ENCODE results near the gene PYM1. TPM values are rescaled to one million over a fixed set of nuclear protein-coding genes. Genes with fewer than 3 reads are reported as not detected.
A peak's percentile ranks its signal among the peaks of the same experiment; 100 is the strongest.

PYM1 gene
- total RNA-seq, 1 experiment from 2014 or later: 58.9 TPM

- Histone ChIP-seq H2BK20ac (ENCODE audit: low read depth, low read length, poor library complexity, severe bottlenecking) (no peak overlapping the region), H4K8ac (replicated peaks; ENCODE audit: insufficient read length, low read depth, low read length) (no peak overlapping the region), H3K79me2 (ENCODE audit: insufficient read depth, low read length) (no peaks in the 10 kb centered on the region), H4K20me1 (ENCODE audit: control insufficient read depth, insufficient read depth, insufficient read length) (no peaks in the 10 kb centered on the region), H2BK12ac (ENCODE audit: insufficient read length, low read depth, low read length) (no peak overlapping the region), H2BK5ac (ENCODE audit: insufficient read length, low read length) (no peak overlapping the region), H3K79me1 (ENCODE audit: insufficient read depth, low read depth, low read length, poor library complexity, severe bottlenecking) (no peaks in the 10 kb centered on the region), H3K4me2 (ENCODE audit: insufficient read depth, insufficient read length, low read length) (no peak overlapping the region), H3T11ph (ENCODE audit: low read length) (no peak overlapping the region), H3K23me2 (ENCODE audit: insufficient read length, low read depth, low read length, poor library complexity, severe bottlenecking) (no peaks in the 10 kb centered on the region), H3K4me1 (ENCODE audit: insufficient read depth, low read length) (peaks cover 2% of the 10 kb centered on the region; the same call in 1 of the 2 replicates), H3K9ac (ENCODE audit: extremely low read depth, insufficient read length, low read length) (no peak overlapping the region), H4K91ac (ENCODE audit: insufficient read length, low read depth, low read length) (no peak overlapping the region), H2BK120ac (ENCODE audit: low read depth, low read length, poor library complexity, severe bottlenecking) (no peak overlapping the region), H3K23ac (ENCODE audit: insufficient read length, low read depth, low read length) (no peak overlapping the region), H3K14ac (ENCODE audit: insufficient read depth, low read length) (no peak overlapping the region), H2AFZ (ENCODE audit: low read length) (peak overlapping the region; percentile 17), H3K27ac (ENCODE audit: insufficient read length, low read depth, low read length) (no peak overlapping the region), H3K9me3 (ENCODE audit: control insufficient read depth, low read depth, low read length) (no peaks in the 10 kb centered on the region), H3K18ac (ENCODE audit: insufficient read length, low read depth, low read length) (no peak overlapping the region), H3K4ac (ENCODE audit: low read depth, low read length) (no peak overlapping the region), H2AK5ac (ENCODE audit: insufficient read length, low read length) (no peak overlapping the region), H3K56ac (ENCODE audit: insufficient read length, low read depth, low read length) (no peak overlapping the region), H2BK15ac (ENCODE audit: low read depth, low read length) (no peak overlapping the region), H4K5ac (ENCODE audit: insufficient read length, low read depth, low read length) (no peak overlapping the region), H3K27me3 (ENCODE audit: insufficient read depth, low read length) (no peaks in the 10 kb centered on the region)
- no CpG with 5 or more reads among the region's 4 CpGs for WGBS (ENCODE audit: extremely low coverage, insufficient read length, low lambda C conversion rate)
- TF ChIP-seq CTCF (conservative IDR thresholded peaks at IDR 0.05): no peak
- DNase-seq: no peak
- Mint-ChIP-seq H3K4me3 (no peak overlapping the region), H3K27ac (peak overlapping the region; percentile 5 to 34 (median 31); a peak in 5 of 7 replicates), H3K4me1 (peaks cover 18 to 23% of the 10 kb centered on the region in 2 experiments), H3K9me3 (peaks cover 14% of the 10 kb centered on the region in 2 experiments), H3K36me3 (ENCODE audit: insufficient read depth in 1 of 3, low read depth in 3 of 3) (peaks cover 0 to 14% (median 9%) of the 10 kb centered on the region in 3 experiments; a peak in 5 of 7 replicates), H3K27me3 (ENCODE audit: low read depth) (no peaks in the 10 kb centered on the region; the same call in 1 of the 2 replicates)
Observed at GRCh38 chr12:55875704-55876467, 51.8 kb downstream of the PYM1 start.
